SK-N-SH (cell line): ENCODE results near the gene TMCO2.

Experiments used
- CTCF ChIP-seq: fragments of 200-600 bp; sonication (generic); IDR thresholded peaks from 2 replicates; pipeline ENCODE4 v1.6.1; 2017; ENCODE audit warnings: antibody characterized with exemption, mild to moderate bottlenecking, moderate library complexity
- EP300 ChIP-seq, 2 experiments: IDR thresholded peaks; 2 replicates each; pipeline versions ENCODE4 v1.4.0 to v1.6.1; 2012; ENCODE audit warnings: borderline replicate concordance in 1 of 2, low read depth in 1 of 2, low read length in 1 of 2
- FOSL2 ChIP-seq: IDR thresholded peaks from 2 replicates; pipeline ENCODE4 v1.4.0; 2012; ENCODE audit warnings: low read depth, mild to moderate bottlenecking, moderate library complexity, borderline replicate concordance
- FOXJ3 ChIP-seq: sonication (generic); formaldehyde crosslinking; IDR thresholded peaks from 2 replicates; pipeline ENCODE4 v1.5.1; 2020; ENCODE audit warnings: mild to moderate bottlenecking, missing genetic modification reagents
- MEF2A ChIP-seq: IDR thresholded peaks from 2 replicates; pipeline ENCODE4 v1.4.0; 2012; ENCODE audit warnings: low read depth, borderline replicate concordance
- MXI1 ChIP-seq: IDR thresholded peaks from 2 replicates; pipeline ENCODE4 v1.6.1; 2012; ENCODE audit warnings: mild to moderate bottlenecking, low read depth, low read length, improper control_type of control experiment
- POLR2AphosphoS5 ChIP-seq: IDR thresholded peaks from 2 replicates; pipeline ENCODE4 v1.6.1; 2012; ENCODE audit warnings: low read depth, low read length
- RCOR1 ChIP-seq: fragments of 150-350 bp; IDR thresholded peaks from 2 replicates; pipeline ENCODE4 v1.6.1; 2017; ENCODE audit warnings: antibody characterized with exemption, low read length
- REST ChIP-seq: IDR thresholded peaks from 2 replicates; pipeline ENCODE4 v1.6.1; 2012; ENCODE audit warnings: mild to moderate bottlenecking, low read depth, low read length, moderate library complexity

GRCh38 chr1:40243351-40243750, 4.4 kb upstream of the TMCO2 start:
- TF ChIP-seq REST, result no peak
- no peak for TF ChIP-seq POLR2AphosphoS5
- TF ChIP-seq EP300 (IDR thresholded peaks at IDR 0.05; ENCODE audit: borderline replicate concordance in 1 of 2, low read depth in 1 of 2, low read length in 1 of 2), result no peak
- no peak for TF ChIP-seq FOSL2
- TF ChIP-seq CTCF, result no peak
- TF ChIP-seq MXI1, result no peak
- TF ChIP-seq RCOR1, result no peak
- no peak for TF ChIP-seq FOXJ3
- no peak for TF ChIP-seq MEF2A
